Endothelial cell (in vitro differentiated cells): ENCODE measurements around the gene APPL1. TPM values are rescaled to one million over a fixed set of nuclear protein-coding genes. Genes with fewer than 3 reads are reported as not detected.

Experiments used
- DNase-seq: peaks from one replicate; pipeline ENCODE4 v3.0.0; 2021; ENCODE audit warnings: low spot score
- H3K27ac Mint-ChIP-seq: one replicate; pipeline ENCODE4 v1.8.0; 2021; ENCODE audit warnings: mixed read lengths, inconsistent platforms; ENCODE audit not compliant: unreplicated experiment
- H3K27me3 Mint-ChIP-seq: one replicate; pipeline ENCODE4 v1.8.0; 2021; ENCODE audit warnings: mild to moderate bottlenecking, moderate library complexity, mixed read lengths, inconsistent platforms; ENCODE audit not compliant: unreplicated experiment
- H3K36me3 Mint-ChIP-seq: one replicate; pipeline ENCODE4 v1.8.0; 2021; ENCODE audit warnings: mild to moderate bottlenecking, low read depth, mixed read lengths, inconsistent platforms; ENCODE audit not compliant: unreplicated experiment
- H3K4me1 Mint-ChIP-seq: one replicate; pipeline ENCODE4 v1.8.0; 2021; ENCODE audit warnings: mild to moderate bottlenecking, mixed read lengths, inconsistent platforms; ENCODE audit not compliant: unreplicated experiment
- H3K4me3 Mint-ChIP-seq: one replicate; pipeline ENCODE4 v1.8.0; 2021; ENCODE audit warnings: mild to moderate bottlenecking, mixed read lengths, inconsistent platforms; ENCODE audit not compliant: unreplicated experiment
- H3K9me3 Mint-ChIP-seq: one replicate; pipeline ENCODE4 v1.8.0; 2021; ENCODE audit warnings: mixed read lengths, inconsistent platforms; ENCODE audit not compliant: unreplicated experiment
- CTCF ChIP-seq: fragments of 200-600 bp; sonication (generic); IDR thresholded peaks from one replicate; pipeline ENCODE4 v1.5.0; 2021; ENCODE audit warnings: antibody characterized with exemption; ENCODE audit not compliant: unreplicated experiment
- long read RNA-seq: library from polyadenylated mRNA; unstranded; transcript quantifications from one replicate; pipeline ENCODE4 v2.0.0, GENCODE V29; 2020; ENCODE audit not compliant: unreplicated experiment
- total RNA-seq: library from RNA; stranded (reverse); fragmentation: NEBNext Ultra II Directional; extraction: Animal tissue kit (Norgen Biotek cat#: 25700); gene quantifications from one replicate; pipeline ENCODE4 v1.2.1, GENCODE V29; 2021; ENCODE audit not compliant: unreplicated experiment

APPL1 gene
- total RNA-seq: 25.9 TPM
- long read RNA-seq, full-length matches to known transcripts: 10 of 22 reads
- long read RNA-seq, partial matches to known transcripts: 8 of 22 reads
- long read RNA-seq, other reads (novel, unspliced or antisense): 4 of 22 reads

GRCh38 chr3:57227204-57227929 lies at the start of gene APPL1:
Gene APPL1 (plus strand): TSS chr3:57227729. CDS start chr3:57227884, 155 bp downstream.
- H3K9me3 Mint-ChIP-seq: no peaks in the 10 kb centered on the region
- no peak for TF ChIP-seq CTCF
- H3K4me1 Mint-ChIP-seq: peaks cover 4% of the 10 kb centered on the region
- peaks cover 7% of the 10 kb centered on the region for H3K36me3 Mint-ChIP-seq
- peak within 1 kb of the TSS; percentile 81 for H3K27ac Mint-ChIP-seq
- peaks cover 3% of the 10 kb centered on the region for H3K27me3 Mint-ChIP-seq
- peak within 1 kb of the TSS; percentile 94 for H3K4me3 Mint-ChIP-seq
- peak; percentile 99 for DNase-seq

GRCh38 chr3:57179580-57180410 lies 47.7 kb upstream of the APPL1 start:
- no peak for TF ChIP-seq CTCF
- H3K36me3 Mint-ChIP-seq: no peaks in the 10 kb centered on the region
- no peak for DNase-seq
- H3K9me3 Mint-ChIP-seq: no peaks in the 10 kb centered on the region
- peaks cover 2% of the 10 kb centered on the region for H3K27me3 Mint-ChIP-seq
- H3K4me1 Mint-ChIP-seq: no peaks in the 10 kb centered on the region
- no peak overlapping the region for H3K27ac Mint-ChIP-seq
- H3K4me3 Mint-ChIP-seq: no peak overlapping the region

GRCh38 chr3:57184526-57184925 lies 43.0 kb upstream of the APPL1 start:
- Mint-ChIP-seq H3K36me3 (no peaks in the 10 kb centered on the region), H3K4me1 (peaks cover 4% of the 10 kb centered on the region), H3K27me3 (peaks cover 1% of the 10 kb centered on the region), H3K4me3 (no peak overlapping the region), H3K27ac (no peak overlapping the region), H3K9me3 (no peaks in the 10 kb centered on the region)
- TF ChIP-seq CTCF: no peak
- DNase-seq: no peak

- no peak for TF ChIP-seq CTCF
- DNase-seq: no peak
- H3K4me3 Mint-ChIP-seq: no peak overlapping the region
- H3K27ac Mint-ChIP-seq: no peak overlapping the region
- H3K9me3 Mint-ChIP-seq: no peaks in the 10 kb centered on the region
- no peaks in the 10 kb centered on the region for H3K27me3 Mint-ChIP-seq
- no peaks in the 10 kb centered on the region for H3K36me3 Mint-ChIP-seq
- H3K4me1 Mint-ChIP-seq: no peaks in the 10 kb centered on the region
Measured at GRCh38 chr3:57192028-57192427, 35.5 kb upstream of the APPL1 start.

GRCh38 chr3:57194641-57195040 lies 32.9 kb upstream of the APPL1 start:
- H3K4me3 Mint-ChIP-seq: no peak overlapping the region
- no peak overlapping the region for H3K27ac Mint-ChIP-seq
- H3K9me3 Mint-ChIP-seq: no peaks in the 10 kb centered on the region

More at GRCh38 chr3:57194641-57195040, 32.9 kb upstream of the APPL1 start:
- no peak for DNase-seq
- TF ChIP-seq CTCF: no peak
- H3K36me3 Mint-ChIP-seq: no peaks in the 10 kb centered on the region
- H3K4me1 Mint-ChIP-seq: peaks cover 1% of the 10 kb centered on the region
- no peaks in the 10 kb centered on the region for H3K27me3 Mint-ChIP-seq
